K562 (cell line): ENCODE data around the gene KTN1. TPM values are rescaled to one million over a fixed set of nuclear protein-coding genes. Genes with fewer than 3 reads are reported as not detected.

Experiments used
- ATAC-seq: fragments of 200-7000 bp; cut with Tn5 transposase; 3 replicates; pipeline ENCODE4 v1.9.1; 2020; ENCODE audit warnings: moderate library complexity
- BruUV-seq: library from RNA; stranded (reverse); fragments of 400-500 nt; replicated peaks from 2 replicates; lab custom pipeline; 2021; lab: Mats Ljungman, UMichigan
- CTCF ChIA-PET: fragments of 300-600 bp; formaldehyde crosslinking; extraction: SDS; loops from one replicate; lab custom pipeline; 2021; ENCODE audit warnings: low intra/inter-chr PET ratio; lab: Yijun Ruan, JAX
- POLR2A ChIA-PET: fragments of 300-600, 350-650 bp; sonication (Branson Sonifier 250); formaldehyde crosslinking; extraction: SDS; loops from one replicate; lab custom pipeline; 2021; ENCODE audit warnings: antibody characterized with exemption, inconsistent platforms; lab: Yijun Ruan, JAX
- DNase-seq, 4 experiments: peaks; one replicate each; pipeline versions ENCODE4 v3.0.0 to v3.0.0-alpha.2; 2011 to 2018; ENCODE audit warnings: low spot score in 3 of 4, mixed read lengths in 3 of 4; ENCODE audit errors: extremely low read depth in 1 of 4
- FAIRE-seq: peaks from 2 replicates; lab custom pipeline; 2011; peaks lifted over from hg19 to GRCh38; lab: Jason Lieb, UNC
- H2AFZ ChIP-seq: 2 replicates; pipeline ENCODE4 v1.6.0; 2011; ENCODE audit warnings: low read depth, low read length, control low read depth, inconsistent platforms
- H3K27ac ChIP-seq: fragments of 200-600 bp; 3 replicates; pipeline ENCODE4 v1.8.0; 2011; ENCODE audit warnings: low read depth, mild to moderate bottlenecking, control low read depth, inconsistent platforms, low read length, moderate library complexity, mixed read lengths; ENCODE audit errors: extremely low read depth
- H3K27me3 ChIP-seq, 2 experiments: fragments of 300-600 bp in 1 of 2; 2 replicates in 1 of 2; 3 replicates in 1 of 2; pipeline versions ENCODE4 v1.6.0 to v1.8.0; 2011; ENCODE audit warnings: inconsistent platforms in 2 of 2, low read length in 2 of 2, mild to moderate bottlenecking in 1 of 2, mixed read lengths in 1 of 2, moderate library complexity in 1 of 2; ENCODE audit not compliant: control insufficient read depth in 2 of 2, insufficient read depth in 2 of 2
- H3K36me3 ChIP-seq: fragments of 300-600 bp; 3 replicates; pipeline ENCODE4 v1.8.0; 2011; ENCODE audit warnings: mild to moderate bottlenecking, low read length, inconsistent platforms; ENCODE audit not compliant: control insufficient read depth, insufficient read depth
- H3K4me1 ChIP-seq, 2 experiments: fragments of 200-600 bp in 1 of 2; replicated peaks in 1 of 2; 2 replicates in 1 of 2; 3 replicates in 1 of 2; pipeline versions ENCODE4 v1.5.1 to v1.8.0; 2011; ENCODE audit warnings: inconsistent platforms in 2 of 2, low read length in 2 of 2, mild to moderate bottlenecking in 1 of 2, mixed read lengths in 1 of 2, moderate library complexity in 1 of 2; ENCODE audit not compliant: control insufficient read depth in 2 of 2, insufficient read depth in 2 of 2
- H3K4me2 ChIP-seq: 2 replicates; pipeline ENCODE4 v1.6.1; 2011; ENCODE audit warnings: low read length, control low read depth, inconsistent platforms, mixed read lengths; ENCODE audit not compliant: insufficient read depth
- H3K4me3 ChIP-seq: fragments of 200-600 bp; sonication (generic), shearing (Covaris generic); 2 replicates; pipeline ENCODE4 v1.5.1; 2016; ENCODE audit warnings: control low read depth, inconsistent platforms
- H3K79me2 ChIP-seq: fragments of 200-600 bp; 3 replicates; pipeline ENCODE4 v1.8.0; 2011; ENCODE audit warnings: low read length, inconsistent platforms; ENCODE audit not compliant: control insufficient read depth, insufficient read depth
- H3K9ac ChIP-seq, 2 experiments: 2 replicates each; pipeline versions ENCODE4 v1.6.0 to v1.6.1; 2011; ENCODE audit warnings: low read depth in 2 of 2, low read length in 2 of 2, control low read depth in 1 of 2, inconsistent platforms in 1 of 2, mild to moderate bottlenecking in 1 of 2, mixed read lengths in 1 of 2; ENCODE audit not compliant: insufficient read depth in 1 of 2
- H3K9me1 ChIP-seq: one replicate; pipeline ENCODE4 v1.6.0; 2011; ENCODE audit warnings: inconsistent platforms, mild to moderate bottlenecking, low read length, moderate library complexity; ENCODE audit not compliant: control insufficient read depth, insufficient read depth
- H3K9me3 ChIP-seq: replicated peaks from 2 replicates; pipeline ENCODE4 v1.5.1; 2011; ENCODE audit warnings: low read depth, low read length, inconsistent platforms; ENCODE audit not compliant: control insufficient read depth, insufficient read depth
- H4K20me1 ChIP-seq: replicated peaks from 2 replicates; pipeline ENCODE4 v1.6.1; 2011; ENCODE audit warnings: low read length, inconsistent platforms, mixed read lengths; ENCODE audit not compliant: control insufficient read depth, insufficient read depth
- CXXC5 ChIP-seq: fragments of 250-450 bp; sonication (Bioruptor Pico); IDR thresholded peaks from 2 replicates; pipeline ENCODE4 v1.8.0; 2022; ENCODE audit warnings: inconsistent platforms, mild to moderate bottlenecking, moderate library complexity
- EZH2 ChIP-seq: IDR thresholded peaks from 2 replicates; pipeline ENCODE4 v1.6.1; 2012; ENCODE audit warnings: low read depth, mild to moderate bottlenecking, inconsistent platforms, low read length, borderline replicate concordance
- IFI16 ChIP-seq: fragments of 250-450 bp; sonication (Bioruptor Pico); IDR thresholded peaks from 2 replicates; pipeline ENCODE4 v2.1.2; 2022; ENCODE audit warnings: mild to moderate bottlenecking, inconsistent platforms
- MTA3 ChIP-seq: fragments of 450-650 bp; formaldehyde crosslinking; IDR thresholded peaks from 2 replicates; pipeline ENCODE4 v1.6.1; 2017; ENCODE audit warnings: mild to moderate bottlenecking, borderline replicate concordance
- SAFB ChIP-seq: fragments of 200-400 bp; formaldehyde crosslinking; IDR thresholded peaks from 2 replicates; pipeline ENCODE4 v1.6.1; 2017; ENCODE audit warnings: low read depth, low read length, borderline replicate concordance
- SIN3A ChIP-seq, 2 experiments: fragments of 150-350 bp in 1 of 2; IDR thresholded peaks; 2 replicates each; pipeline ENCODE4 v1.6.1; 2011 to 2016; ENCODE audit warnings: borderline replicate concordance in 2 of 2, low read depth in 2 of 2, low read length in 2 of 2, mild to moderate bottlenecking in 2 of 2, moderate library complexity in 2 of 2; ENCODE audit not compliant: control insufficient read depth in 1 of 2
- SIRT6 ChIP-seq: IDR thresholded peaks from one replicate; pipeline ENCODE4 v1.6.1; 2012; ENCODE audit warnings: low read depth, mild to moderate bottlenecking, control low read depth, inconsistent platforms, low read length, moderate library complexity
- TEAD1 ChIP-seq, 2 experiments: fragments of 450-650 bp in 1 of 2; sonication (generic) in 1 of 2; formaldehyde crosslinking; IDR thresholded peaks; 2 replicates each; pipeline versions ENCODE4 v1.4.0 to v1.8.0; 2020 to 2022; ENCODE audit warnings: mild to moderate bottlenecking in 2 of 2, missing genetic modification reagents in 1 of 2
- ZNF253 ChIP-seq: fragments of 250-450 bp; sonication (Bioruptor Pico); conservative IDR thresholded peaks from 2 replicates; pipeline ENCODE4 v1.6.1; 2021; ENCODE audit warnings: mild to moderate bottlenecking
- ZNF316 ChIP-seq: fragments of 450-650 bp; IDR thresholded peaks from 2 replicates; pipeline ENCODE4 v1.6.1; 2016
- WGBS: fragments of 100-300 bp; shearing (Covaris generic); methylation state at CpG from one replicate; pipeline ENCODE4 v1.1.6; 2016; ENCODE audit warnings: low coverage, mixed read lengths; ENCODE audit not compliant: insufficient coverage; ENCODE audit errors: missing lambda C conversion rate; 5-methylcytosine and 5-hydroxymethylcytosine counted together
- in situ Hi-C: fragments of 300-500 bp; cut with MboI; formaldehyde crosslinking; loops from 4 replicates; pipeline ENCODE4 v1.15.0; 2018; ENCODE audit warnings: inconsistent platforms, mixed read lengths
- intact Hi-C: fragments of 100-400 bp; cut with micrococcal nuclease; formaldehyde crosslinking; loops from 2 replicates; pipeline ENCODE4 v1.14.2; 2022
- polyA plus RNA-seq, 8 experiments: library from polyadenylated mRNA; depleted of rRNA in 4 of 8; stranded (reverse) in 5 of 8; unstranded in 3 of 8; fragments of >200 nt; fragmentation: Nextera tagmentation in 2 of 8; fragmentation: Illumina TruSeq in 1 of 8; extraction: Ambion mirVana in 2 of 8; extraction: Trizol in 1 of 8; gene quantifications; 2 replicates each; pipeline versions ENCODE4 v1.2.1 to v1.2.3, GENCODE V29; 2011 to 2014; ENCODE audit warnings: inconsistent platforms in 1 of 8, missing spikeins in 1 of 8
- total RNA-seq, 7 experiments: library from RNA; depleted of rRNA in 6 of 7; stranded (reverse); fragments of >200 nt in 6 of 7; fragmentation: Illumina TruSeq in 2 of 7; extraction: Trizol in 2 of 7; gene quantifications; 2 replicates each; pipeline versions ENCODE4 v1.2.1 to v1.2.3, GENCODE V29; 2011 to 2021; ENCODE audit warnings: low replicate concordance in 1 of 7
- TF ChIP-seq, protein P1 (sequence below): fragments of 450-650 bp; conservative IDR thresholded peaks from 2 replicates; pipeline ENCODE4 v1.6.1; 2016; ENCODE audit warnings: missing genetic modification characterization, low read depth, mild to moderate bottlenecking, control low read depth, missing compliant biosample characterization
- TF ChIP-seq, protein P2 (sequence below): sonication (generic); formaldehyde crosslinking; IDR thresholded peaks from 2 replicates; pipeline ENCODE4 v1.4.0; 2020; ENCODE audit warnings: mild to moderate bottlenecking, missing genetic modification reagents

The KTN1 gene
- total and polyA plus RNA-seq, 9 of the 15 experiments (the other 6 are each of a cell fraction or from before 2014, with no cell fraction given): 34.8 to 120 (median 63.6) TPM

DNA sequence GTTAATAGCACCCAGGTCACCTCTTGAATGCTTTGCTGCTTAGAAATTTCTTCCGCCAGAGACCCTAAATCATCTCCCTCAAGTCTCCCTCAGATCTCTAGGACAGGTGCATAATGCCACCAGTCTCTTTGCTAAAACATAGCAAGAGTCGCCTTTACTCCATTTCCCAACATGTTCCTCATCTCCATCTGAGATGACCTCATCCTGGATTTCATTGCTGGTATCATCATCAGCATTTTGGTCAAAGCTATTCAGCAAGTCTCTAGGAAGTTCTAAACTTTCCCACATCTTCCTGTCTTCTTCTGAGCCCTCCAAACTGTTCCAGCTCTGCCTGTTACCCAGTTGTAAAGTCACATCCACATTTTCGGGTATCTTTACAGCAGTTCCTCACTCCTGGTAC lies 41.0 kb downstream of the KTN1 start (continued):
- no peak for TF ChIP-seq SAFB

DNA sequence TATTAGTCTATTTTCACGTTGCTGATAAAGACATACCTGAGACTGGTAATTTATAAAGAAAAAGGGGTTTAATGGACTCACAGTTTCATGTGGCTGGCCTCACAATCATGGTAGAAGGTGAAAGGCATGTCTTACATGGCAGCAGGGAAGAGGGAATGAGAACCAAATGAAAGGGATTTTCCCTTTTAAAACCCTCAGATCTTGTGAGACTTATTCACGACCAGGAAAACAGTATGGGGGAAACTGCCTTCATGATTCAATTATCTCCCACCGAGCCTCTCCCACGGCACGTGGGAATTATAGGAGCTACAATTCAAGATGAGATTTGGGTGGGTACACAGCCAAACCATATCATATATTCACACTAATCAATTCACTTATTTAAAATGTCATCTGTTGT lies 41.4 kb downstream of the KTN1 start:
- intact Hi-C loops: no loop called here
- Histone ChIP-seq H3K9me1 (no peaks in the 10 kb centered on the region), H3K4me3 (no peak overlapping the region), H3K27ac (no peak overlapping the region), H3K9me3 (peaks cover 6% of the 10 kb centered on the region), H3K27me3 (no peaks in the 10 kb centered on the region), H3K4me2 (no peak overlapping the region), H3K79me2 (no peaks in the 10 kb centered on the region), H2AFZ (no peak overlapping the region), H3K36me3 (peaks cover 62% of the 10 kb centered on the region), H3K9ac (no peak overlapping the region), H4K20me1 (no peaks in the 10 kb centered on the region), H3K4me1 (no peaks in the 10 kb centered on the region)
- FAIRE-seq (no peak), ATAC-seq (no peak), DNase-seq (no peak)
- WGBS: 89% methylated on average over 5 of the region's 5 CpGs
- in situ Hi-C loops: no loop called here
- CTCF ChIA-PET: no interaction called here
- TF ChIP-seq SIRT6 (no peak), TEAD1 (CRISPR knock-in tag; IDR thresholded peaks at IDR 0.05) (no peak), MTA3 (no peak), SIN3A (IDR thresholded peaks at IDR 0.05; ENCODE audit: borderline replicate concordance in 2 of 2, control insufficient read depth in 1 of 2, low read depth in 2 of 2, low read length in 2 of 2) (no peak), IFI16 (CRISPR knock-in tag) (no peak), EZH2 (no peak), ZNF253 (no peak), CXXC5 (CRISPR knock-in tag) (no peak), ZNF316 (no peak)
- TF ChIP-seq, protein P1, sequence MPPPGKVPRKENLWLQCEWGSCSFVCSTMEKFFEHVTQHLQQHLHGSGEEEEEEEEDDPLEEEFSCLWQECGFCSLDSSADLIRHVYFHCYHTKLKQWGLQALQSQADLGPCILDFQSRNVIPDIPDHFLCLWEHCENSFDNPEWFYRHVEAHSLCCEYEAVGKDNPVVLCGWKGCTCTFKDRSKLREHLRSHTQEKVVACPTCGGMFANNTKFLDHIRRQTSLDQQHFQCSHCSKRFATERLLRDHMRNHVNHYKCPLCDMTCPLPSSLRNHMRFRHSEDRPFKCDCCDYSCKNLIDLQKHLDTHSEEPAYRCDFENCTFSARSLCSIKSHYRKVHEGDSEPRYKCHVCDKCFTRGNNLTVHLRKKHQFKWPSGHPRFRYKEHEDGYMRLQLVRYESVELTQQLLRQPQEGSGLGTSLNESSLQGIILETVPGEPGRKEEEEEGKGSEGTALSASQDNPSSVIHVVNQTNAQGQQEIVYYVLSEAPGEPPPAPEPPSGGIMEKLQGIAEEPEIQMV (tag): no peak
- TF ChIP-seq, protein P2, sequence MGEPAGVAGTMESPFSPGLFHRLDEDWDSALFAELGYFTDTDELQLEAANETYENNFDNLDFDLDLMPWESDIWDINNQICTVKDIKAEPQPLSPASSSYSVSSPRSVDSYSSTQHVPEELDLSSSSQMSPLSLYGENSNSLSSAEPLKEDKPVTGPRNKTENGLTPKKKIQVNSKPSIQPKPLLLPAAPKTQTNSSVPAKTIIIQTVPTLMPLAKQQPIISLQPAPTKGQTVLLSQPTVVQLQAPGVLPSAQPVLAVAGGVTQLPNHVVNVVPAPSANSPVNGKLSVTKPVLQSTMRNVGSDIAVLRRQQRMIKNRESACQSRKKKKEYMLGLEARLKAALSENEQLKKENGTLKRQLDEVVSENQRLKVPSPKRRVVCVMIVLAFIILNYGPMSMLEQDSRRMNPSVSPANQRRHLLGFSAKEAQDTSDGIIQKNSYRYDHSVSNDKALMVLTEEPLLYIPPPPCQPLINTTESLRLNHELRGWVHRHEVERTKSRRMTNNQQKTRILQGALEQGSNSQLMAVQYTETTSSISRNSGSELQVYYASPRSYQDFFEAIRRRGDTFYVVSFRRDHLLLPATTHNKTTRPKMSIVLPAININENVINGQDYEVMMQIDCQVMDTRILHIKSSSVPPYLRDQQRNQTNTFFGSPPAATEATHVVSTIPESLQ: no peak
- POLR2A ChIA-PET: interaction anchor here (0.6 kb wide), 1 partner anchor 22 kb away, joined by 3 read pairs; no protein-coding TSS in a partner anchor
- BruUV-seq: no TSS peak
